ENCODE results near the gene STAG1. TPM values are rescaled to one million over a fixed set of nuclear protein-coding genes. Genes with fewer than 3 reads are reported as not detected.
"Not testable (repeated sequence)": the region's sequence is repeated elsewhere in the genome, so short reads cannot be mapped to it uniquely, and the experiment has no call there.

Gene STAG1
- total RNA-seq, 2 donors from 2014 or later, result 38.2 to 43.5 TPM

- Histone ChIP-seq H3K4me1 (no peaks in the 10 kb centered on the region), H3K9ac (ENCODE audit: low read depth in 2 of 2, low read length in 2 of 2) (no peak overlapping the region), H3K36me3 (no peaks in the 10 kb centered on the region), H3K27me3 (no peaks in the 10 kb centered on the region), H3K9me3 (no peaks in the 10 kb centered on the region), H3K27ac (no peak overlapping the region), H3K4me3 (no peak overlapping the region)
- DNase-seq, result no peak
- intact Hi-C loops (cut with DNase I), result no loop called here
- no peak for TF ChIP-seq CTCF (IDR thresholded peaks at IDR 0.05)
These were observed 405.7 kb downstream of the STAG1 start for GRCh38 chr3:136346486-136346885.

- peak; percentile 93 for DNase-seq
These were observed 408.2 kb downstream of the STAG1 start for GRCh38 chr3:136343873-136344555.

GRCh38 chr3:136343446-136343845, 408.7 kb downstream of the STAG1 start:
- TF ChIP-seq CTCF (IDR thresholded peaks at IDR 0.05), result no peak
- Histone ChIP-seq H3K9ac (ENCODE audit: low read depth in 2 of 2, low read length in 2 of 2) (no peak overlapping the region), H3K27me3 (no peaks in the 10 kb centered on the region), H3K9me3 (no peaks in the 10 kb centered on the region), H3K4me1 (no peaks in the 10 kb centered on the region), H3K36me3 (no peaks in the 10 kb centered on the region), H3K4me3 (no peak overlapping the region), H3K27ac (peak overlapping the region; percentile 66)
- intact Hi-C loops (cut with DNase I), result no loop called here
- peak; percentile 63 for DNase-seq

More at GRCh38 chr3:136343873-136344555, 408.2 kb downstream of the STAG1 start:
- H3K27ac ChIP-seq, result peak overlapping the region; percentile 66
- no peaks in the 10 kb centered on the region for H3K36me3 ChIP-seq
- H3K4me1 ChIP-seq, result no peaks in the 10 kb centered on the region
- H3K9ac ChIP-seq (ENCODE audit: low read depth in 2 of 2, low read length in 2 of 2), result no peak overlapping the region
- H3K27me3 ChIP-seq, result no peaks in the 10 kb centered on the region
- no peak overlapping the region for H3K4me3 ChIP-seq
- H3K9me3 ChIP-seq, result no peaks in the 10 kb centered on the region
- no peak for TF ChIP-seq CTCF (IDR thresholded peaks at IDR 0.05)
- intact Hi-C loops (cut with DNase I), result no loop called here

- H3K4me3 ChIP-seq, result no peak overlapping the region
- H3K36me3 ChIP-seq, result no peaks in the 10 kb centered on the region
- no peak overlapping the region for H3K9ac ChIP-seq (ENCODE audit: low read depth in 2 of 2, low read length in 2 of 2)
- no peaks in the 10 kb centered on the region for H3K4me1 ChIP-seq
- H3K27me3 ChIP-seq, result no peaks in the 10 kb centered on the region
- no peak for DNase-seq
- H3K9me3 ChIP-seq, result no peaks in the 10 kb centered on the region
- TF ChIP-seq CTCF (IDR thresholded peaks at IDR 0.05), result no peak
- intact Hi-C loops (cut with DNase I), result no loop called here
- H3K27ac ChIP-seq, result no peak overlapping the region
These were observed 415.7 kb downstream of the STAG1 start for GRCh38 chr3:136336329-136337100.

- H3K4me3 ChIP-seq; H3K27ac ChIP-seq; H3K4me1 ChIP-seq; H3K27me3 ChIP-seq; H3K36me3 ChIP-seq; intact Hi-C loops (cut with DNase I); DNase-seq; H3K9me3 ChIP-seq; H3K9ac ChIP-seq (ENCODE audit: low read depth in 2 of 2, low read length in 2 of 2): not testable (repeated sequence)
These were observed 417.5 kb downstream of the STAG1 start for GRCh38 chr3:136334726-136335125.

- no peak for DNase-seq
- TF ChIP-seq CTCF (IDR thresholded peaks at IDR 0.05), result no peak
- H3K9me3 ChIP-seq, result no peaks in the 10 kb centered on the region
- no peaks in the 10 kb centered on the region for H3K4me1 ChIP-seq
- H3K36me3 ChIP-seq, result no peaks in the 10 kb centered on the region
- no peak overlapping the region for H3K27ac ChIP-seq
- no peak overlapping the region for H3K9ac ChIP-seq (ENCODE audit: low read depth in 2 of 2, low read length in 2 of 2)
- intact Hi-C loops (cut with DNase I), result no loop called here
- H3K4me3 ChIP-seq, result no peak overlapping the region
- H3K27me3 ChIP-seq, result no peaks in the 10 kb centered on the region
These were observed 418.0 kb downstream of the STAG1 start for GRCh38 chr3:136334209-136334608.
